ENCODE results near the gene COL5A3.

DNA sequence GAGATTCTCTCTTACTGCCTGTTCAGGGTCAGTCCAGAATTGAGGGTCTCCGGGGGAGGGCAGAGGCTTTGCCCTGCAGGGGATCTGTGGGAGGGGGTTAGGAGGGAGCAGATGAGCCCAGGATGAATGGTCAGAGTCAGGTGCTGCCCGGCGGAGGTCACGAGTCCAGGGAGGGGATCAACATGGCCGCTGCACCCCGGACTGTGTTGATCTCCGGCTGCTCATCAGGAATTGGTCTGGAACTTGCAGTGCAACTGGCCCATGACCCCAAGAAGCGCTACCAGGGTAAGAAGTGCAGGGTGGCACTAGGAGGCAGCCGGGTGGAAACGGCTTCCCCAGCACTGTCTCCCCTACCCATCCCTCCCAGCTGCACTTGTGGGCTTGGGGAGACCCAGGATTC is 3.0 kb upstream of the COL5A3 start, which contains the start of gene RDH8:
- TF ChIP-seq GATA3 (IDR thresholded peaks at IDR 0.05; ENCODE audit: low read depth, low read length) (no peak), GATA2 (IDR thresholded peaks at IDR 0.05; ENCODE audit: low read depth, low read length) (no peak)
